Right atrium auricular region (tissue), 2 donors: ENCODE data around the gene ZNF624. TPM values are rescaled to one million over a fixed set of nuclear protein-coding genes. Genes with fewer than 3 reads are reported as not detected.
"Not testable (repeated sequence)": the region's sequence is repeated elsewhere in the genome, so short reads cannot be mapped to it uniquely, and the experiment has no call there.

Source experiments
- DNase-seq: peaks from one replicate; pipeline ENCODE4 v3.0.0-alpha.2; 2019; ENCODE audit warnings: low spot score
- H3K27ac ChIP-seq, 2 donors: fragments of 200-600 bp; sonication (generic); 1 replicate in 1 of 2; 2 replicates in 1 of 2; pipeline ENCODE4 v1.5.1; 2016 to 2019
- H3K27me3 ChIP-seq, 2 donors: fragments of 200-600 bp; sonication (generic); one replicate each; pipeline versions ENCODE4 v1.5.1 to v1.6.0; 2017 to 2019
- H3K36me3 ChIP-seq: fragments of 200-600 bp; sonication (generic); one replicate; pipeline ENCODE4 v1.5.1; 2016
- H3K4me1 ChIP-seq, 2 donors: fragments of 200-600 bp; sonication (generic); one replicate each; pipeline versions ENCODE4 v1.5.1 to v1.6.0; 2017 to 2019
- H3K4me3 ChIP-seq, 2 donors: fragments of 200-600 bp; sonication (generic); 1 replicate in 1 of 2; 2 replicates in 1 of 2; pipeline ENCODE4 v1.5.1; 2017 to 2019; ENCODE audit warnings: mild to moderate bottlenecking in 1 of 2, moderate library complexity in 1 of 2
- H3K9me3 ChIP-seq, 2 donors: fragments of 200-600 bp; sonication (generic); one replicate each; pipeline ENCODE4 v1.5.1; 2019
- total RNA-seq, 2 donors: library from RNA; depleted of rRNA; stranded (reverse); fragments of >200 nt; gene quantifications; one replicate each; pipeline ENCODE4 v1.1.0, GENCODE V29; 2016
- TF ChIP-seq, protein P1 (sequence below), 2 donors: fragments of 200-600 bp; sonication (generic); IDR thresholded peaks; one replicate each; pipeline ENCODE4 v1.5.1; 2019; ENCODE audit warnings: antibody characterized with exemption in 2 of 2

The ZNF624 gene
- under 1 TPM; 0.55 to 0.78 TPM for total RNA-seq

- H3K9me3 ChIP-seq: no peaks in the 10 kb centered on the region
- peak within 1 kb of the TSS; percentile 92 to 97 for H3K27ac ChIP-seq
- peak; percentile 93 for DNase-seq
- no peaks in the 10 kb centered on the region for H3K36me3 ChIP-seq
- H3K27me3 ChIP-seq: no peaks in the 10 kb centered on the region
- H3K4me3 ChIP-seq: peak within 1 kb of the TSS; percentile 55 to 66
- TF ChIP-seq, protein P1, sequence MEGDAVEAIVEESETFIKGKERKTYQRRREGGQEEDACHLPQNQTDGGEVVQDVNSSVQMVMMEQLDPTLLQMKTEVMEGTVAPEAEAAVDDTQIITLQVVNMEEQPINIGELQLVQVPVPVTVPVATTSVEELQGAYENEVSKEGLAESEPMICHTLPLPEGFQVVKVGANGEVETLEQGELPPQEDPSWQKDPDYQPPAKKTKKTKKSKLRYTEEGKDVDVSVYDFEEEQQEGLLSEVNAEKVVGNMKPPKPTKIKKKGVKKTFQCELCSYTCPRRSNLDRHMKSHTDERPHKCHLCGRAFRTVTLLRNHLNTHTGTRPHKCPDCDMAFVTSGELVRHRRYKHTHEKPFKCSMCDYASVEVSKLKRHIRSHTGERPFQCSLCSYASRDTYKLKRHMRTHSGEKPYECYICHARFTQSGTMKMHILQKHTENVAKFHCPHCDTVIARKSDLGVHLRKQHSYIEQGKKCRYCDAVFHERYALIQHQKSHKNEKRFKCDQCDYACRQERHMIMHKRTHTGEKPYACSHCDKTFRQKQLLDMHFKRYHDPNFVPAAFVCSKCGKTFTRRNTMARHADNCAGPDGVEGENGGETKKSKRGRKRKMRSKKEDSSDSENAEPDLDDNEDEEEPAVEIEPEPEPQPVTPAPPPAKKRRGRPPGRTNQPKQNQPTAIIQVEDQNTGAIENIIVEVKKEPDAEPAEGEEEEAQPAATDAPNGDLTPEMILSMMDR (IDR thresholded peaks at IDR 0.05): no peak
- peaks cover 0 to 20% of the 10 kb centered on the region in 2 donors for H3K4me1 ChIP-seq
These were observed at the start of gene ZNF624 for GRCh38 chr17:16653367-16654041. Gene ZNF624 (minus strand): TSS chr17:16653850.

DNA sequence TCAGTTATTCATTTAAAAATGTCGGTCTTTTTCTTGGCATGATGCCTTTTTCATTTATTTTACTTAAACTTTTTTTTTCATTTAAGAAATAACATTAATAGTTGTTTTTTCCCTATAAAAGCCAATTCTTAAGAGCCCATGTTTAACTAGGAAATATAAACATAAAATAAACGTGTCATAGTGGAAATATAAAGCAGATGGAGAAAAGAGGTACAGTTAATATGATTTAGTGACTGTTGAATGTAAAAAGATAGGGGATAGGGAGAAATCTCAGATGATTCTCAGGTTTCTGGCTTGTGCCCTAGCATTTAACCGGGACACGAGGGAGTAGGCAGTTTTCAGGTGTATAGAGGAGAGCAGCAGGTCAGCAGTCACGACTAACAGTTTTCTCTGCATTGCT is 44.0 kb upstream of the ZNF624 start:
- H3K4me1 ChIP-seq, H3K9me3 ChIP-seq, H3K36me3 ChIP-seq, H3K4me3 ChIP-seq, H3K27ac ChIP-seq, DNase-seq, H3K27me3 ChIP-seq: not testable (repeated sequence)

GRCh38 chr17:16690447-16690846 is 36.8 kb upstream of the ZNF624 start:
- peak overlapping the region in 1 of 2 donors; percentile 31 for H3K4me3 ChIP-seq
- H3K9me3 ChIP-seq, DNase-seq, H3K27ac ChIP-seq, H3K36me3 ChIP-seq, H3K27me3 ChIP-seq, H3K4me1 ChIP-seq: not testable (repeated sequence)

DNA sequence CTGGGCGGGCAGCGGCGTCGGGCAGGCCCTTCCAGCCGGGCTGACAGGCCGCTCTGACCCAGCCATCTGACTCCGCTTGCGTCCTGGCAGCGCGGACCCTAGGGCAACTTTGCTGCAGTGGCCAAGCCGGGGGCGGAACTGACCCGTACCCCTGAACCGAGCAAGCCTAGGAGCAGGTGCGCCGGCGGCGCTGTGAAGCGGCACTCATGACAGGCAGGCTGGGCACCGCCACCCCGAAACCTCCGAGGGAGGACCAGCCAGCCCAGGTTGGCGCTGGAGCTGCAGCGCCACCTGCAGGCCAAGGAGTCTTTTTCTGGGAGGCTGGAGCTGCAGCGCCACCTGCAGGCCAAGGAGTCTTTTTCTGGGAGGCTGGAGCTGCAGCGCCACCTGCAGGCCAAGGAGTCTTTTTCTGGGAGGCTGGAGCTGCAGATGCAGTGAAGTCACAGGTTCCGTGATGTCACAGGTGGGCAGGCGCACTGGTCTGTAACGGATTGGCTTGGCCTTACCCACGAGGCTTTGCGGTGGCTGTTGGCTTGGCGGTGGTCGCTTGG is 36.2 kb upstream of the ZNF624 start, which contains the start of gene CCDC144A:
TSS of gene CCDC144A (plus strand) at position 511 of the 551 bp plus-strand sequence. CDS start 160 bp downstream, outside the sequence.
- TF ChIP-seq, protein P1 (IDR thresholded peaks at IDR 0.05): peak in 1 of 2 donors; percentile 71
- H3K27me3 ChIP-seq, H3K27ac ChIP-seq, DNase-seq, H3K9me3 ChIP-seq, H3K36me3 ChIP-seq, H3K4me1 ChIP-seq: not testable (repeated sequence)
- H3K4me3 ChIP-seq: peak within 1 kb of the TSS in 1 of 2 donors; percentile 31

DNA sequence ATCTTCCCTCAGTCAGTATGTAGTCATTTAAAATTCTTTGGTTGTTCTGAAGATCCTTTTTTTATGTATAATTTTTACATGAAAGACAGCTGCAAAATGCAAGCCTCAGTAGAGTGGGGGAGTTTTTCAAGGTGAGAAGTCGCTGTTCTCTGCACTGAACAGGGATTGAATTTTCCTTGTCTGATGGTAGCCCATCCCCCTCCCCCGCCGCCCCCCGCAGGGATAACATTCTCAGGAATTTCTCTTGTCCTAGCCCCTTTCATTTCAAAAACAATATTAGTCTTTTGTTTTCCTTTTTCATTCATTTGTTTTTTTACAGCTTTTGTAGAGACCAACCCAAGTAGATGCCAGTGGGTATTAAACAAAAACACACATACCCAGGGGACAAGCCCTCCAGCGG is 33.5 kb upstream of the ZNF624 start:
- H3K36me3 ChIP-seq, DNase-seq, H3K4me1 ChIP-seq, H3K9me3 ChIP-seq, H3K27me3 ChIP-seq, H3K4me3 ChIP-seq, H3K27ac ChIP-seq: not testable (repeated sequence)

DNA sequence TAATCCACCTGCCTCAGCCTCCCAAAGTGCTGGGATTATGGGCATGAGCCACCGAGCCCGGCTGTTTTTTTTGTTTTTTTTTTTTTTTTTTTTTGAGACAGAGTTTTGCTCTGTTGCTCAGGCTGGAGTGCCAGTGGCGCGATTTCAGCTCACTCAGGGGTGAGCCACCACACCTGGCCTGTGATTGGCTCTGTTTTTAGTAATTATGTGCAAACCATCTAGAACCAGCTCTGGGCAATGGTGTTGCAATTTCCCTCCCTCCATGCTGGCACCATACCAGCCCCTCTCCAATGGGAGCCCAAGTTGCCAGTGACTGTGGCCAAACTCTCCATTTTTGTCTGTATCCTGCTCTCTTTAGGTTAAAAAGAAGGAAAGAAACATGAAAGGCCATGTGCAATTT is 32.4 kb upstream of the ZNF624 start:
- not testable (repeated sequence) for H3K27ac ChIP-seq, H3K4me3 ChIP-seq, H3K36me3 ChIP-seq, DNase-seq, H3K27me3 ChIP-seq, H3K4me1 ChIP-seq, H3K9me3 ChIP-seq

DNA sequence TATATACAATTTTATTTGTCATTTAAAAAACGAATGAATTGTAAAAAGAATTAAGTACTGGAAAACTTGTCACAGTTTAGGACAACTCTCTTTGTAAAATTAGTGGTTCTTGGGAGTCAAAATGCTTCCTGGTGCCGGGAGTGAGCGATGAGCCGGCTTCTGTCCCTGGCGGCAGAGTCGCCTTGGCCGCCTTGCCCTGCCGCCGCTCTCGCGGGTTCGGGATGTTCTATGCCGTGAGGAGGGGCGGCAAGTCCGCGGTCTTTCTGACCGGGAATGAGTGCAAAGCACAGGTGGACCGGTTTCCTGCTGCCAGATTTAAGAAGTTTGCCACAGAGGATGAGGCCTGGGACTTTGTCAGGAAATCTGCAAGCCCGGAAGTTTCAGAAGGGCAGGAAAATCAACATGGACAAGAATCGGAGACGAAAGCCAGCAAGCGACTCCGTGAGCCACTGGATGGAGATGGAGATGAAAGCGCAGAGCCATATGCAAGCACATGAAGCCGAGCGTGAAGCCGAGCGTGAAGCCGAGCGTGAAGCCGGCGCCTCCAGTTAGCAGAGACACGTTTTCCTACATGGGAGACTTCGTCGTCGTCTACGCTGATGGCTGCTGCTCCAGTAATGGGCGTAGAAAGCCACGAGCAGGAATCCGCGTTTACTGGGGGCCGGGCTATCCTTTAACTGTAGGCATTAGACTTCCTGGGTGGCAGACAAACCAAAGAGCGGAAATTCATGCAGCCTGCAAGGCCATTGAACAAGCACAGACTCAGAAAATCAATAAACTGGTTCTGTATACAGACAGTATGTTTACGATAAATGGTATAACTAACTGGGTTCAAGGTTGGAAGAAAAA is 29.9 kb upstream of the ZNF624 start:
- peak overlapping the region in 1 of 2 donors; percentile 11 for H3K4me3 ChIP-seq
- not testable (repeated sequence) for H3K27me3 ChIP-seq

DNA sequence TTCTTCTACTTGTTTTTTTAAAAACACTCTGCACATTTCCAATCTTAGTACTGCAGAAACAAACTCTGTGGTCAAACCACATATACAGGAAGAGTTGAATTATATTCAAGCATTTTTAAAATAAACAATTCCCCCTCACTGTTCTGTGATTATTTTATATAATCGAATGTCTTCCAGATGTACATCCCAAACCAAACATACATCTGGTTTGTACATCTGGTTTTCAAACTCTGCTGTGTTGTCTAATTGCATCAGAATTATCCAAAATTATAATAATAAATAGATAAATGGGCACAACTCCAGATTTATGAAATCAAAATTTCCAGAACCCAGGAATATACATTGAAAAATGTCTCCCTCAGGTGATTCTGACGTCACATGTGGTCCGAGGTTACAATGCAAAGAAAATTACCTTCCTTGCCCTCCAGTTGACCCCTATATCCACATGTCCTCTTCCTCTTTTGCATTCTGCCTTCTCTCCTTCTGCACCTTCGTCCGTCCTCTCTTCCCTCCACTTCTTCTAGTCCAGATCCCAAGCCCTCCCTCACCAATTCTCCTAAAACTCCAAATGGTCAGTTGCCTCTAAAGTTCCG is 23.1 kb upstream of the ZNF624 start:
- H3K9me3 ChIP-seq: no peaks in the 10 kb centered on the region
- no peaks in the 10 kb centered on the region for H3K4me1 ChIP-seq
- H3K36me3 ChIP-seq: no peaks in the 10 kb centered on the region
- H3K27ac ChIP-seq: no peak overlapping the region
- H3K4me3 ChIP-seq: no peak overlapping the region
- H3K27me3 ChIP-seq: no peaks in the 10 kb centered on the region
- DNase-seq: no peak
- TF ChIP-seq, protein P1 (IDR thresholded peaks at IDR 0.05): no peak

More for the DNA sequence above, 29.9 kb upstream of the ZNF624 start:
- DNase-seq, H3K27ac ChIP-seq, H3K36me3 ChIP-seq, H3K4me1 ChIP-seq, H3K9me3 ChIP-seq: not testable (repeated sequence)

- not testable (repeated sequence) for H3K9me3 ChIP-seq, H3K27me3 ChIP-seq, H3K36me3 ChIP-seq, H3K4me1 ChIP-seq, DNase-seq
- peak overlapping the region; percentile 34 to 56 for H3K4me3 ChIP-seq
- peak overlapping the region in 1 of 2 donors; percentile 16 for H3K27ac ChIP-seq
These were observed 13.4 kb upstream of the ZNF624 start for GRCh38 chr17:16666907-16667636.

DNA sequence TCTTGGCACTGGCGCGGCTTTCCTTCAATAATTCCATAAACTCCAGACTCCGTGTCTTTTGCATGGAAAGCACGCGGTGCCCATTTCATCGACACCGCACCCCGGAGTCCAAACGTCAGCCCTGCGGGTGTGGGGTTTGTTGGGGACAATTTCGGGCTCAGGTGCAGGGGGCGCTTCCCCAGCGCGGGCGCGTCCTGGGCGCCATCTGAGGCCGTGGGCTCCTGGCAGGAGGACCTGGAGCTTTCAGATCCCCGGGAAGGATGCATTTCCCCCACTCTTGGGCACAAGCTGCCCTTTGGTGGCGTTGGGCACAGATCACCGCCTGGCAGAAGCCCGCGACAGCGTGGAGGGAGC is 12.9 kb upstream of the ZNF624 start:
- not testable (repeated sequence) for DNase-seq, H3K9me3 ChIP-seq, H3K4me1 ChIP-seq, H3K27me3 ChIP-seq, H3K36me3 ChIP-seq
- Histone ChIP-seq H3K4me3 (peak overlapping the region; percentile 34 to 56), H3K27ac (peak overlapping the region in 1 of 2 donors; percentile 16)
